AG04450 (cell line): ENCODE measurements around the gene ORMDL2. TPM values are rescaled to one million over a fixed set of nuclear protein-coding genes. Genes with fewer than 3 reads are reported as not detected.

Experiments
- CTCF ChIA-PET: fragments of 300-600, 350-600 bp; formaldehyde crosslinking; extraction: SDS; loops from one replicate; lab custom pipeline; 2022; ENCODE audit warnings: antibody characterized with exemption, inconsistent platforms; lab: Charles Lee
- POLR2A ChIA-PET: fragments of 350-600 bp; formaldehyde crosslinking; extraction: SDS; loops from one replicate; lab custom pipeline; 2021; ENCODE audit warnings: antibody characterized with exemption, inconsistent platforms; lab: Yijun Ruan, JAX
- DNase-seq: peaks from one replicate; pipeline ENCODE4 v3.0.0-alpha.2; 2011; ENCODE audit warnings: low read depth, low spot score
- H3K27ac ChIP-seq: one replicate; pipeline ENCODE4 v1.5.1; 2012; ENCODE audit warnings: low read depth, low read length, control low read depth
- H3K27me3 ChIP-seq: one replicate; pipeline ENCODE4 v1.6.0; 2012; ENCODE audit warnings: low read length; ENCODE audit not compliant: control insufficient read depth, insufficient read depth
- H3K4me3 ChIP-seq: 2 replicates; pipeline ENCODE4 v1.5.1; 2011; ENCODE audit warnings: mild to moderate bottlenecking, low read depth, low read length, control low read depth
- H3K9me3 ChIP-seq: 2 replicates; pipeline ENCODE4 v1.5.1; 2012; ENCODE audit warnings: low read length; ENCODE audit not compliant: control insufficient read depth, insufficient read depth
- polyA plus RNA-seq: library from polyadenylated mRNA; depleted of rRNA; stranded (reverse); fragments of >200 nt; gene quantifications from 2 replicates; pipeline ENCODE4 v1.2.3, GENCODE V29; 2011
- TF ChIP-seq, protein P1 (sequence below): IDR thresholded peaks from 2 replicates; pipeline ENCODE4 v1.5.1; 2011; ENCODE audit warnings: low read depth, low read length, control low read depth, inconsistent platforms

The ORMDL2 gene
- polyA plus RNA-seq, 1 experiment, result 40.9 TPM

DNA sequence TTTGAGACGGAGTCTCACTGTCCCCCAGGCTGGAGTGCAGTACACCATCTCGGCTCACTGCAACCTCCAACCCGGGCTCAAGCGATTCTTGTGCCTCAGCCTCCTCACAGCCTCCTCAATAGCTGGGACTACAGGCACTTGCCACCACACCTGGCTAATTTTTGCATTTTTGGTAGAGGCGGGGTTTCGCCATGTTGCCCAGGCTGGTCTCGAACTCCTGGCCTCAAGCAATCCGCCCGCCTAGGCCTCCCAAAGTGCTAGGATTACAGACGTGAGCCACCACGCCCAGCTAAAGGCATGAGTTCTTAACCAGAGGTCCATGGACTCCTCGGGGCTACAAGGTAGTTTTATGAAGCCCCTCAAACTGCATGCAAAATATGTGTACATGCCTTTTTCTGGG, 2.4 kb upstream of the ORMDL2 start:
- peak overlapping the region; percentile 68; the same call in 1 of the 2 replicates for H3K4me3 ChIP-seq
- ChIA-PET CTCF (interaction anchor here (4.6 to 5.3 kb wide), 2 partner anchors 77 to 125 kb away, joined by 31 read pairs; no protein-coding TSS in a partner anchor), POLR2A (no interaction called here)

DNA sequence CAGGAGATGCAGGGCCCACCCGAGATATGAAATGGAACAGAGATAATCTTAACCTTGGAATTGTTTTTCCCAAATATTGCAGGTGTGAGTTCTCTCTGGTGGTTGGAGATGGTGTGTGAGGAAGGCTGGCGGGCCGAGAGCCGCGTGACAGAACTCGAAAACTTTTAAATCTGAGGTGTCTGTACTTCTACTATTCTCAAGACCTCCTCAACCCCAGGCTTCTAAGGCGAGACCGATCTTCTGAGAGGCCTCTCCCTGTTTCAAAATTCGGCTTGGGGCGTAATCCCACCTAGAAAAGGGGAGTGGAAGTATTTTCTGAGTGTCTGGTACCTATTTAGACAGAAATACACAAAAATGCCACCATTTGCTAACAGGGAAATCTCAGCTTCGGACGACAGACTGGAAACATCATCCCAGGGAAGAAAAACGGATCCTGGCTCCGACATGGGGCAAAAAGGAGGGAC, 928 bp upstream of the ORMDL2 start:
- TF ChIP-seq, protein P1, sequence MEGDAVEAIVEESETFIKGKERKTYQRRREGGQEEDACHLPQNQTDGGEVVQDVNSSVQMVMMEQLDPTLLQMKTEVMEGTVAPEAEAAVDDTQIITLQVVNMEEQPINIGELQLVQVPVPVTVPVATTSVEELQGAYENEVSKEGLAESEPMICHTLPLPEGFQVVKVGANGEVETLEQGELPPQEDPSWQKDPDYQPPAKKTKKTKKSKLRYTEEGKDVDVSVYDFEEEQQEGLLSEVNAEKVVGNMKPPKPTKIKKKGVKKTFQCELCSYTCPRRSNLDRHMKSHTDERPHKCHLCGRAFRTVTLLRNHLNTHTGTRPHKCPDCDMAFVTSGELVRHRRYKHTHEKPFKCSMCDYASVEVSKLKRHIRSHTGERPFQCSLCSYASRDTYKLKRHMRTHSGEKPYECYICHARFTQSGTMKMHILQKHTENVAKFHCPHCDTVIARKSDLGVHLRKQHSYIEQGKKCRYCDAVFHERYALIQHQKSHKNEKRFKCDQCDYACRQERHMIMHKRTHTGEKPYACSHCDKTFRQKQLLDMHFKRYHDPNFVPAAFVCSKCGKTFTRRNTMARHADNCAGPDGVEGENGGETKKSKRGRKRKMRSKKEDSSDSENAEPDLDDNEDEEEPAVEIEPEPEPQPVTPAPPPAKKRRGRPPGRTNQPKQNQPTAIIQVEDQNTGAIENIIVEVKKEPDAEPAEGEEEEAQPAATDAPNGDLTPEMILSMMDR, result no peak
- POLR2A ChIA-PET, result interaction anchor here (0.5 to 2.7 kb wide), 7 partner anchors 13 to 157 kb away, joined by 3 to 30 read pairs (median 5); partner anchors contain the start of genes DNAJC14 and RAB5B
- no peaks in the 10 kb centered on the region for H3K9me3 ChIP-seq
- DNase-seq, result no peak
- no peaks in the 10 kb centered on the region for H3K27me3 ChIP-seq
- CTCF ChIA-PET, result interaction anchor here (0.6 to 5.3 kb wide), 9 partner anchors 9 to 179 kb away, joined by 3 to 31 read pairs (median 6); no protein-coding TSS in a partner anchor
- peak overlapping the region; percentile 68 for H3K4me3 ChIP-seq
- H3K27ac ChIP-seq, result peak overlapping the region; percentile 43

More for the DNA sequence above, 2.4 kb upstream of the ORMDL2 start:
- TF ChIP-seq, protein P1, result no peak
- DNase-seq, result no peak
- H3K27me3 ChIP-seq, result no peaks in the 10 kb centered on the region
- no peaks in the 10 kb centered on the region for H3K9me3 ChIP-seq
- H3K27ac ChIP-seq, result no peak overlapping the region

DNA sequence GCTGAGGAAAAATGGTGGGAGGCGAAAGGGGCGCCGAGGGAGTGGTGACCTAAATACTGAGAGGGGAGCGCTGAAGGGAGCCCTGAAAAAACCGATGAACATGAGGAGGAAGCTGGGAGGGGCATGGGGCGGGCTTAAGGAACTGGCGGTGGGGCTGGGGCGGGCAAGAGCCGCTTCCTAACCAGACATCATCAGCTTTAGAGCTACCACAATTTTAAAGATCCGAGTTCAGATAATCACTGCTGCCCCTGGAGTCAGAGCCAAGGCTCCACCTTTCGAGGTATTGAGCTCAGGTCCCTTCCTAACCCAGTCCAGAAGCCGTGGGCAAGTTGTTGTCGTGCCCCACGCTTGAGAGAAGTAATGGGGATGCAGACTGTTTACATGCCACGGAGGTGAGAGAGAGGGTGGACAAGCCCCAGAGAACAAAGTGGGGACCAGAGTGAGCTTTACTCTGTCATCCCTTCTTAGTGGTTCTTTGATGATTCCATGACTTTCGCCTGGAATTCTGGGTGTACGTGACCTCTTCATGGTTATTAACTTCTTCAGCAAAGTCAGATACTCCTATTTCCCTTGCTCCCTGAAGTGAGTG, 393 bp downstream of the ORMDL2 start:
- peak overlapping the region; percentile 59 for H3K27ac ChIP-seq
- DNase-seq, result no peak
- H3K9me3 ChIP-seq, result no peaks in the 10 kb centered on the region
- TF ChIP-seq, protein P1, result no peak
- POLR2A ChIA-PET, result interaction anchor here (0.6 to 2.7 kb wide), 15 partner anchors 11 to 156 kb away, joined by 3 to 30 read pairs (median 4); partner anchors contain the start of genes DNAJC14 and RAB5B
- CTCF ChIA-PET, result interaction anchor here (0.9 to 5.3 kb wide), 11 partner anchors 15 to 122 kb away, joined by 3 to 31 read pairs (median 5); no protein-coding TSS in a partner anchor
- no peaks in the 10 kb centered on the region for H3K27me3 ChIP-seq
- peak overlapping the region; percentile 86 for H3K4me3 ChIP-seq

DNA sequence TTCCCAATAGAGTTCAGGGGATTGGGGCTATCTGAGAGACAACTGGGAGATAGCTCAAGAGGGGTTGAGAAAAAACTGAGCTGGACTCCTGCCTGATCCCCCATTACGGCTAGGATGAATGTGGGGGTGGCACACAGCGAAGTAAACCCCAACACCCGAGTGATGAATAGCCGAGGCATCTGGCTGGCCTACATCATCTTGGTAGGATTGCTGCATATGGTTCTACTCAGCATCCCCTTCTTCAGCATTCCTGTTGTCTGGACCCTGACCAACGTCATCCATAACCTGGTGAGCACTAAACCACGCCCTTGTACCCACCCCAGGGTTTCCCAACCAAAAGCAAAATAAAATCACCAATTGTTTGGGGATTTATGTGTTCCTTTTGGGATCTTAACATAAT, 1.0 kb downstream of the ORMDL2 start:
- H3K4me3 ChIP-seq, result peak overlapping the region; percentile 86
- ChIA-PET CTCF (interaction anchor here (0.9 to 5.3 kb wide), 6 partner anchors 22 to 121 kb away, joined by 3 to 31 read pairs (median 8); no protein-coding TSS in a partner anchor), POLR2A (interaction anchor here (0.8 to 2.7 kb wide), 4 partner anchors 11 to 149 kb away, joined by 3 to 30 read pairs (median 4); partner anchors contain the start of gene DNAJC14)
- peak; percentile 21 for DNase-seq
- TF ChIP-seq, protein P1, result no peak
- peak overlapping the region; percentile 4 for H3K27ac ChIP-seq
- H3K9me3 ChIP-seq, result no peaks in the 10 kb centered on the region
- H3K27me3 ChIP-seq, result no peaks in the 10 kb centered on the region

DNA sequence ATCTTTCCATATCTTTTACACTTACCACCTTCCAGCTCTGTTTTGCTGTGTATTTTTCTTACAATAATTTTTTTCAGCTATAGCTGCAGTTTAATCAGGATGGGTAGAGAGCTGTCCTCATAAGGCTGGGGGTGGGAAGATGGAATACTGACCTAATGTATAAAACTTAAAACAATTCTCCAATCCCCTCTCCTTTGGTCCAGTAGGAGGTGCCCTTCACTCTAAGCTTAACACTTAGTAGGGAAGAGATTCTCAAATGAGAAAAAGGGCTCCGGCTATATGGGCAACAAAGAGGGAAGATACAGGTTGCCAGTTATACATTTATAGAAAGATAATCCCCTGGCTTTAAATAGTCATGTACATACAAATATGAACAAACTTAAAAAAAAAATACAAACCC, 2.8 kb downstream of the ORMDL2 start:
- CTCF ChIA-PET, result interaction anchor here (1.0 to 1.3 kb wide), 2 partner anchors 26 to 106 kb away, joined by 3 to 4 read pairs; no protein-coding TSS in a partner anchor
- DNase-seq, result no peak
- TF ChIP-seq, protein P1, result peak; percentile 46
- Histone ChIP-seq H3K9me3 (no peaks in the 10 kb centered on the region), H3K4me3 (no peak overlapping the region), H3K27ac (no peak overlapping the region), H3K27me3 (no peaks in the 10 kb centered on the region)
- POLR2A ChIA-PET, result interaction anchor here (0.5 to 1.5 kb wide), 3 partner anchors 9 to 167 kb away, joined by 3 to 9 read pairs (median 6); partner anchors contain the start of gene DNAJC14
